Adrenal gland (tissue), 5 donors: ENCODE results near the gene GJB6.

Source experiments
- POLR2A ChIP-seq, 2 donors: fragments of 450-650 bp; IDR thresholded peaks; one replicate each; pipeline ENCODE4 v1.6.1; 2017; ENCODE audit warnings: antibody characterized with exemption in 2 of 2, mild to moderate bottlenecking in 2 of 2, moderate library complexity in 1 of 2
- TF ChIP-seq, protein P1 (sequence below), 6 experiments: fragments of 450-650 bp in 4 of 6; fragments of 200-600 bp in 2 of 6; sonication (generic) in 1 of 6; IDR thresholded peaks; 1 replicate in 5 of 6; 2 replicates in 1 of 6; pipeline versions ENCODE4 v1.5.1 to v1.8.0; 2016 to 2021; ENCODE audit warnings: antibody characterized with exemption in 6 of 6, mild to moderate bottlenecking in 2 of 6, moderate library complexity in 1 of 6
- donor health status: DM: no; HTN: no; CAD: no.

DNA sequence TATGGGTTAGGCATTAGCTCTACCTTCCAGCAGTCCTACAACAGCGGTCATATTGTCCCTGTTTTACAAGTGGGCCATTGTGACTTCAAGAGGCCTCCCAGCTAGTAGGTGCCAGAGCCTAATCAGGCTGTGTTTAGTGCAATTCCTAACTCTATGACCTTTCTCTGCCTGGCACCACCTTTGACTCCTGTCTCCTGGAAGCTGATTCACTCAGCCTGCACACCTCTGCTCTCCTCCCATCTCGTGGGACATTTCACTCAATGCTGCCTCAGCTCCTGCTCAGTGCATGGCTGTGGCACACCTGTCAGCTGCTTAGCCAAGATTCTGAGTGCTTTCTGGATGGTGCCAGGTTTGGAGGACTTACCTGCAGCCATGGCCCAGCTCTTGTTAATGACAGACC lies 9.5 kb upstream of the GJB6 start:
- no peak for TF ChIP-seq POLR2A (IDR thresholded peaks at IDR 0.05)
- TF ChIP-seq, protein P1, sequence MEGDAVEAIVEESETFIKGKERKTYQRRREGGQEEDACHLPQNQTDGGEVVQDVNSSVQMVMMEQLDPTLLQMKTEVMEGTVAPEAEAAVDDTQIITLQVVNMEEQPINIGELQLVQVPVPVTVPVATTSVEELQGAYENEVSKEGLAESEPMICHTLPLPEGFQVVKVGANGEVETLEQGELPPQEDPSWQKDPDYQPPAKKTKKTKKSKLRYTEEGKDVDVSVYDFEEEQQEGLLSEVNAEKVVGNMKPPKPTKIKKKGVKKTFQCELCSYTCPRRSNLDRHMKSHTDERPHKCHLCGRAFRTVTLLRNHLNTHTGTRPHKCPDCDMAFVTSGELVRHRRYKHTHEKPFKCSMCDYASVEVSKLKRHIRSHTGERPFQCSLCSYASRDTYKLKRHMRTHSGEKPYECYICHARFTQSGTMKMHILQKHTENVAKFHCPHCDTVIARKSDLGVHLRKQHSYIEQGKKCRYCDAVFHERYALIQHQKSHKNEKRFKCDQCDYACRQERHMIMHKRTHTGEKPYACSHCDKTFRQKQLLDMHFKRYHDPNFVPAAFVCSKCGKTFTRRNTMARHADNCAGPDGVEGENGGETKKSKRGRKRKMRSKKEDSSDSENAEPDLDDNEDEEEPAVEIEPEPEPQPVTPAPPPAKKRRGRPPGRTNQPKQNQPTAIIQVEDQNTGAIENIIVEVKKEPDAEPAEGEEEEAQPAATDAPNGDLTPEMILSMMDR (IDR thresholded peaks at IDR 0.05): no peak
